HG03457 (cell line): Measurements from ENCODE around the gene TRDMT1.
"Not testable (repeated sequence)": the region's sequence is repeated elsewhere in the genome, so short reads cannot be mapped to it uniquely, and the experiment has no call there.

Source experiments
- ATAC-seq: cut with Tn5 transposase; IDR thresholded peaks from one replicate; pipeline ENCODE4 v1.9.1; 2021; ENCODE audit warnings: moderate number of reproducible peaks; ENCODE audit not compliant: unreplicated experiment

TRDMT1 gene

DNA sequence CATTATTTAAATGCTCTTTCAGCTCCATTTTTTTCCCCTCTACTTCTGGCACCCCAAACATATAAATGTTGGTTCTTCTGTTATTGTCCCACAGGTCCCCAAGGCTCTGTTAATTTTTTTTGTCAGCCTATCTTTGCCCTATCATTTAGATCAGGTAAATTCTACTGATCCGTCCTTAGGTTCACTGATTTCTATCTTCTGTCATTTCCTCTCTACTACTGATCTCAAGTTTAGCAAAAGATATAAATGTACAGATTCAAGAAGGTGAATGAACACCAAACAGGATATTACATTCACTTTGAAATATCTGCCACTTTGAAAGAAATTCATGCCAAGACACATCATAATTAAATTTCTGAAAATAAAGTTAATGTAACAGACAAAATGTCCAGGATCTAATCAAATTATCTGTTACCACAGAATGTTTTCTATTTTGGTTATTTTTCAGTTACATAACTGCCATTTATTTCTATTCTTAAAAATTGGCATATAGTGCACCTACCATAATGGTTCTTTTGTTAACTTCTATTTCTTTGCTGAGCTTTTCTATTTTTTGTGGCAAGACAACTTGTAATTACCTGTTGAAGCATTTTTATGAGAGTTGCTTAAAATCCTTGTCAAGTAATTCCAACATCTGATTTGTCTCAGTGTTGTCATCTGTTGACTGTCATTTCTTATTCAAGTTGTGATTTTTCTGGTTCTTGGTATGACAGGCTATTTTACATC lies 59.8 kb downstream of the TRDMT1 start:
- ATAC-seq, result no peak

DNA sequence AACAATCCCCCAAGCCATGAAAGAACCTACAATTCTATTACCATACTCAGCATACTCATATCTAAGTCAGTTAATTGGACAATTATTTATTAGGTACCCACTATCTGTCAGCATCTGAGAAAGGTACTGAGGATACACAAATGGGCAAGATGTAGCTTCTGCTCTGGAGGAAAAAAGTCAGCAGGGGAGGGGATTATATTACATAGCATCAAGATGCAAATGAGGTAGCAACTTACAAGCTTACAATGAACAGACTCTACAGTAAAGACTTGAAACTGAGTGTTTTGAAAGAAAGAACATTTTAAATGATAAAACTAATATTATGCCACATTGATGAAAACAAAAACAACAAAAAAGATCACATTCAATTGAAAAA lies 61.1 kb downstream of the TRDMT1 start:
- no peak for ATAC-seq

DNA sequence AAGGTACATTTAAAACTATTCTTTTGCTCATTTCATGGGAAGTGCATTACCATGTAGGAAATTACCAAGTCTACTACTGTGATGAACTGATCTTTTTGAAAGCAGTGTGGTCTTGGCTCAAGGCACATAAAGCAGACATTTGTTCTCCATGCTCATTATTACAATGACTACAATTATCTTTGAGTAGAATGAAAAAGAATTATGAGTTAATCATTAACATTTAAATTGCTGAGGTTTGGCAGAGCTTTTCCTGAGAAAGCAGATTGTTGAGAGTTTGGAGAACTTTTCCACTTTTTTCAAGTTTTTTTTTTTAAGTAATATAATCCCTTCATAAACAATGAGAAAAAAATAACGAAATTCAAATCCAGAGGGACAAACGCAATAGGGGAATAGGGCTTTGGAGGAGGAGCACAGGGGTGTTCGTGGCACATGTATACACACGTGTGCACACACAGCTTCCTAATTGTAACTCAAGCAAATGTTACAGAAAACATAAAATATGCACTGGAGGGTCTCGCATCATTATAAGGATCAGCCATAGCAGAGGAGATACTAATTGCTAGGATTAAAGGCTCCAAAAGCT lies 62.9 kb downstream of the TRDMT1 start:
- no peak for ATAC-seq

DNA sequence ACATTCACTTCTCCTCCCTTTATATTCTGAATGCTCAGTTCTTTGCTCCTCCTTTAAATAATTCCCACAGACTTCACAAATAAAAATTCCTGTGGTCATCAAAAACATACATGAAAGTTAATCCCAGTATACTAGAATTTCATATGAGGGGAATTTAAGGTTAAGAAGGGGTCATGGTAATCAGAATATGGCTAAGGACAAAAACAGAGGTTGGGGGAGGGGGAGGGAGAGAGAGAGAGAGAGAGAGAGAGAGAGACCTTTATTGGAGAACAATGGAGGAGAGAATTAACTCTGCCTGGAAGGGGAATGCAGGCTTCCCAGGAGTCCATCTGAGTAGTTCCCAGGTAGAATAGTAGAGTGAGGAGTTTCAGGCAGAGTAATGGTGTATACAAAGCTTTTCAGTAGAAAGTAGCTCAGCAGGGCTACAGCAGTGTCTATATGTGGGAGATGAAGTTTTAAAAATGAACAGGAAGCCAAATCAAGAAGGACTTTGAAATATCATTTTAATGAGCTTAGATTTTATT lies 66.7 kb downstream of the TRDMT1 start:
- no peak for ATAC-seq

DNA sequence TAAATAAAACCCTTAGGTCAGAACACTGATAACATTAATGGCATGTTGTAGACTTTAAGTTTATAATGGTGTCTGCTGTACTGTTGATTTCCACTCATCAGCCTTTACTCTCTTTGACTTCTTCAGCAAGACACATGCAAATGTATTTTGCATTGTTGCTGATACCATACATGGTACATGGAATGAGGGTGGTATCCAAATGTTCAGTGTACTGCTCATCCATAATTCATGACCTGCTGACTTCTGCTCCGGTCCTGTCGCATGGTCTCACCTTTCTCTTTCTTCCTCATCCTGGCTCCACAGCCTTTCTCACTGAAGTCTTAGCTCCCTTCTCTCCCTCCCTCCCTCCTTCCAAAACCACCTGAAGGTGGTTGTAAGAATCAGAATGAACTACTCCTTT lies 67.2 kb downstream of the TRDMT1 start:
- no peak for ATAC-seq

DNA sequence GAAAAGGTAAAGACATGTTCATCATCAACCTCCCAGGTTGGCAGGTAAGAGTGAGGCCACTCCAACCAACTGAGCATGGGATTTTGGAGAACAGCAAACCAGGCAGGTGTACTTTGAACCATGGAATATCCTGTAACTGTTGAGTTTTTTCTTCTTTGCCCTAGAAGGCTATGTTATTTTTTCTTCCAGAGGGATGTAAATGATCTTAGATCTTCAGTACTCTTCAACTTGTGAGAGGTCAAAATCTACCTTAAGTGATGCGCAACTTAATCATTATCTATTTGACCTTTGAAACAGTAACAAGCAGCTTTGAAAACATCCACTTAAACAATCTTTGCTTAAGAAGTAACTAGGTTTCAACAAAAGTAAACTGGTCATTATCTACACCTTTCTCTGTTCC lies 71.7 kb downstream of the TRDMT1 start, which contains the start of gene CUBN:
Gene CUBN (minus strand): TSS at position 71 of the 400 bp plus-strand sequence. CDS start 46 bp downstream, at position 25.
- no peak for ATAC-seq

DNA sequence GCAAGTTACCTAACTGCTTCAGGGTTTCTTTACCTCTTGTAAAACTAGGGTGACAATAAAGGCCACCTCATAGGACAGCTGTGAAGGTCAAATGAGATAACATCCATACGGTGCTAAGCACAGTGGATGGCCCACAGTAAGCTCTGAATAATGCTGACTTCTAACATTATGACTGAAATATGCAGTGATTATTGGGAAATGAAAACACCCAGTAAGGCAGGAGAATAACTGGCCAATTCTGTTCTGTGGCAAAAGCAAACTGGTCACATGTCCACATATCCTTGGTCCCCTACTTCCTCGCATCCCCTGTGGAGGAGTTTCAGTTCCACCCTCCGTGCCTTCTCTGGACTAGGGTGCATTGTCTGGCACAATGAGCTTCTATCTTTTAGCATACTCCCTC lies 73.2 kb downstream of the TRDMT1 start:
- ATAC-seq, result no peak

DNA sequence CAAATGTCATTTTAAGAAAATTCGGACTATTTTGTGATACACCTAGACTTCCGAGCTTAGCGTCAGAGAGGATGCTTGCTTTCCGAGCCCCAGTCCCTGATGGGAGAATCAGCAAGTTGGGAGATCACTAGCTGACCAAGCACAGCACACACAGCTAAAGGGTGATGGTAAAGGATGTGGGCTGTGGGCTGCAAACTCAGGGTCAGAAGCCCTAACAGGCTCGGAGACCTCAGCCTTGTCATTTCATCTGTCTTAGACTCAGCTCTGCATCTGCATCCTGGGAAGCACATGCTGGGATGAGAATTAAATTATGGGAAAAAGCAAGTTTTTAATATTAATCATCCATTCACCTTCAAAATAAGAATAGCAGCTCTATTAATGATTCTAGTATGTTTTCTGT lies 75.1 kb downstream of the TRDMT1 start:
- no peak for ATAC-seq

DNA sequence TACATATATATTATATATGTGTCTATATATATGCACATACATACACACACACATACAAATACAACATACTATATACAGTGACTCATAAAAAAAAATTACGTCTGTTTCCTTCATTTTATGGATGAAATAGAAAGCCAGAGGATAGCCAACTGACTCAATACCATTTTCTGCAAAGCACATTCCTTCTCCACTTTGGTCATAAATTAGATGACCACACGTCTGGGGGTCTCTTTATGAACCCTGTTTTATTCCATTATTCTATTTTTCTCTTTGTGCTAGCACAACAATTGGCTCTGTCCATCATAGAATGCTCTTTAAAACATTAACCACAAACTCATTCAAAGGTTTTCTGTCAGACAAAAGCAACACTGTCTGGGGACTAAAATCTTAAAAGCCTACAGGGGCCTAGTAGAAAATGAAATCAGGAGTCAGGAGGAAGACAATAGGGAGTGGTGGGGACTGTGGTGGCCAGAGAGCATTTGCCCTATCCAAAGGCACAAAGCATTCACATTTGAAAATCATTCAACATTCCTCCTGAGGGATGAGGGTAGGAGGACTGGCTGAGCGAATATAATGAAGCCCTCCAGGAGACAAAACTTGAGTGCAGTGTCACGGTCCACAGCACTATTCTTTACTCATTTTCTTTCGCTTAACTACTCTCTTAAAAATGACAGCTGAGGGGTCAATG lies 76.1 kb downstream of the TRDMT1 start:
- no peak for ATAC-seq

DNA sequence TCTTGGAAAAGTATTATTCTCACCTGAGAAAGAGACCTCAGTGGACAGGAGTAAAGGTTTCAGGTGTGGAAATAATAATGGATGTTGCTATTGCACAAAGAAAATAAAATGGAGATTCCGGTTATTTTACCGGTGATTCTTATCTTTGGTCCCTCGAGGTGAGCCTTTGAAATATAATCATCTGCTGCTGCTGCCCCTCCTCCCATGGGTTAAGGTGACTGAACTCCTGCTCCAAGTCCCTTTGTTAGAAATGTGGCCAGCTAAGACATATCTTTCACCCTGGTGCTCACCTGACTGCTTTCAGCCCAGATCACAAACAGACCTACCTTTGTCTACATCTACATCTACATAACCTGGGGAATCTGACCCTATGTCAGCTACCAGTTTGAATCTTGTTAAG lies 77.5 kb downstream of the TRDMT1 start:
- no peak for ATAC-seq

DNA sequence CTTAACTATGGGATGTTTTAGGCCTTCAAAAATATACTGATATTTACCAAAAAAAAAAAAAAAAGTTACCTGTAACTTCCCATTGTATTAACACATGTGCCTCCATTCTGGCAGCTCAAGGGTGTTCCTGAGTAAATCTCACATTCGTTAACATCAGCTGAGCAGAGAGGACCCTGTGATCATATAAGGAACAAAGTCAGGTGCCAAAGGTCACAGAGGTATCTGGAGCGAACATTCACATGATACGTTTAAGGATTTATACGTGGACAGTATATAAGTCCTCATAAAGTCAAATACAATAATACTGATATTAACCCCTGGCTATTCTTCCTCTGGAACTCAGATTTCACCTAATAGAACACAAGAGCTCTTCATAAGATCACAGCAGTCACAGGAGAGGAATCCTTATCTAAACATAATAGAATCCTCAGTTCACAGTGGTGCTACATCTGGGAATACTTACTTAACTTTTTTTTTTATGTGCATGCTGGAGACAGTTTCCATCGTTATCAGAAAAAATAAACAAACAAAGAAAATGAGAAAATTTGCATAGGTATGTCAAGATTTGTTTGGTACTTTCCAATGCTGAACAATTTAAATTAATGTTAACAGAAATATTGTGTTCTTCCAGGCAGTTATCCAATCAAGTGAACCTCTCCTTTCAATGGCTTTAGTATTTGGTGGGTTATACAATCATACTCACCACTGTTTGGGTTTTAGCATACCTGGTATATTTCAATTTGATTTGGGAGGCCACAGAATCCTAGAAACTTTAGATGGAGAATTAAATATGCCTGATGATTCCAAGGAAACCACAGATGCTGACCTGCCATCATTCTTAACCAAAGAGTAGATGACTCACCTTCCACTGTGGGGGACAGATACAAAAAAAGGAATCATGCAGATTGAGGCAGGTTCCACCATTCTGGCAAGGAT lies 78.5 kb downstream of the TRDMT1 start:
- ATAC-seq, result no peak

DNA sequence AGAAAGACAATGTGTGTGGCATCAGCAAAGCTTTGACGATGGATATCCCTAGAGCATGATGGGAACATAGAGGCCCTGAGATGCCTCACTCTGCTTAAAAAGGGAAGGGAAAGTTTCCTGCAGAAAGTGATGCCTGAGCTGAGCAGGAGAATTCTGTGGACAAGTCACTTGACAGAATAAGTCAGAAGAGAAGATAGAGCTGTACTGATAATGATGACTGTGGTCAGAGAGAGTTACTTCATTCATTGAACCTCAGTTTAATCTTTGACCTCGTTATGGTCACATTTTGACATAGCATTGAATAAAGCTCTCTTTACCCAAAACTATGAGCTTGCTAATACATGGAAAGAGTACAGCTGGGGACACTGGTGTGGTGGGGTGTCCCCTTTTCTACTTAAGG lies 79.4 kb downstream of the TRDMT1 start:
- no peak for ATAC-seq

DNA sequence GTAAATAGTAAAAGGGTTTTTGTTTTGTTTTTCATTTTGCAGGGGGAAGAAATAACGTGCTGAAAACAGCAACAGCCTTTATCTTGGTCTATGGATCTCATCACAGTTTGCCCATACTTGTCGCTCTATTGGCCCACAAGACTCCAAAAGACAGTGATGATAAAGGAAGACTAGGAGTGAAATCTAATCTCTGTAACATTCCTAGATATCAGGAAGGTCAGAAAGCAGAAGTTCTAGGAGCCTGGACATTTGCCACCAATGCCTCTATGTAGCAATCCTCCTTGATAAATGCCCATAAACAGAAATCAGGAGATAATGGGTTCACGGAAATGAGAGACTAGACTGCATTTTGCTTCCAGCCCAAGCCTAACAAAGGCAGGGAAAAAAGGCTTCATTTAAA lies 80.8 kb downstream of the TRDMT1 start:
- ATAC-seq, result no peak

DNA sequence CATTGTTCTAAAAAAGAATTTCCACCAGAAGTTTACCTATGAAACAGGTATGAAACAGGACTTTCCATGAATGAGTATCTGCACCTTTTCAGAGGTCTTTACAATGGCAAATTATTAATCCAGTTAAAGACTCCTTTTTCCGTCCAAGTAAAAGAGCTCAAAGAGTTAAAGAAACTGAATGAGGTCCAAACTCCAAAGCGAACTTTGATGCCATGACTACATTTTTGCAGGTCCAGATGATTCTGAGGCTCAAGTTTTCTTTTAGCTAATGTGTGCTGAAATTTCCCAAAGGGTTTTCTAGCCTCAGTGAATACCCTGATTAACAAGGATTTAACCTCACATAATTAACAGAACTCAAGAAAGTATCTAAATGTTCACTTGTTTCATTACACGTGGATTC lies 81.6 kb downstream of the TRDMT1 start:
- ATAC-seq, result no peak

DNA sequence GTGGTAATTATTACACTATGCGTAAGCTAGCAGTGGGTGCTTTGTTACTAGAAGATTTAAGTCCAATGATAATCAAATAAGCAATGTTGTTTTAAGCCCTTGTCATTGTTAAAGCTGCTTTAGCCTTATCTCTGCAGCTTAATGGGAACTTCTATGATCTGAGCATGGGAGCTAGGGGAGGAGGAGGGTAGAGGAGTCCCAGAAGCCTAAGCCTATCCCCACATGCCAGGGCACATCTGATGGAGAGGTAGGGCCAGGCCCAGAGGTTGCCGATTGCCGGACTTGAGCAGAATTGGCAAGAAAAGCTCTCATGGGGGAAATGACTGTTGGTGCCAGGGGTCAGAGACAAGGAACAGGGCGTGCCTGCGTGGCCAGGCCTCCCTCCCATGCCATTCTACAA lies 85.3 kb downstream of the TRDMT1 start:
- no peak for ATAC-seq

DNA sequence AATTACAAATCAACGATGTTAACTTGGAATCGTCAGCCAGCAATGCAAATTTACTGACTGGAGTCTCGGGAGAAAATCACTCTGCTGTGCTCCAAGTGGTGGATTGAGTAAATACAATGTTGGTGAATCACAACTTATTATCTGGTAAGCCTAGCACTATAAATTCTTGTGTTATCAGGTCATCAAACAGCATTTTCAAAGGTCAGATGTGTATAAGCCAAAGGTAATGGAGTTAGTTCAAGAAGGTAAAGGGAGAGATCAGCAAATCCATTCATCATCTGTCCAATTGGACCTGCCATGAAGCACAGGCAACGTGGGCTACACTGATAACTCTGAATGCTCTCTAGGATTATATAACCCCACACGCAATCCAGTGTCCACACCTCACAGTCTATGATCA lies 85.8 kb downstream of the TRDMT1 start:
- ATAC-seq, result no peak

DNA sequence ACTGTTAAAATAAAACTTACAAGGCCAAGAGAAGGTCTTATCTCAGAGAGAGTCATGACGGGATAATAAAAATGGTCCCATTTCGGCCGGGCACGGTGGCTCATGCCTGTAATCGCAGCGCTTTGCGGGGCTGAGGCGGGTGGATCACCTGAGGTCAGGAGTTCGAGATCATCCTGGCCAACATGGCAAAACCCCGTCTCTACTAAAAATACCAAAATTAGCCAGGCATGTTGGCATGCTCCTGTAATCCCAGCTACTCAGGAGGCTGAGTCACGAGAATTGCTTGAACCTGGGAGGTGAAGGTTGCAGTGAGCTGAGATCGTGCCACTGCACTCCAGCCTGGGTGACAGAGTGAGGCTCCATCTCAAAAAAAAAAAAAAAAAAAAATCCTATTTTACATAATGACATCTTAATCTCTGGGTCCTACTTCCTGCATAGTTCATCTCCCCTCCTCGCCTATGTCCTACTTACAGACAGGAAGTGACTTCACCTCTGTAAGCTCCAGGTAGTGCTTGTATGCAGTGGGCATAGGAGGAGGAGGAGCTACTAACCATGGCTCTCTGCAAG lies 86.5 kb downstream of the TRDMT1 start:
- not testable (repeated sequence) for ATAC-seq

DNA sequence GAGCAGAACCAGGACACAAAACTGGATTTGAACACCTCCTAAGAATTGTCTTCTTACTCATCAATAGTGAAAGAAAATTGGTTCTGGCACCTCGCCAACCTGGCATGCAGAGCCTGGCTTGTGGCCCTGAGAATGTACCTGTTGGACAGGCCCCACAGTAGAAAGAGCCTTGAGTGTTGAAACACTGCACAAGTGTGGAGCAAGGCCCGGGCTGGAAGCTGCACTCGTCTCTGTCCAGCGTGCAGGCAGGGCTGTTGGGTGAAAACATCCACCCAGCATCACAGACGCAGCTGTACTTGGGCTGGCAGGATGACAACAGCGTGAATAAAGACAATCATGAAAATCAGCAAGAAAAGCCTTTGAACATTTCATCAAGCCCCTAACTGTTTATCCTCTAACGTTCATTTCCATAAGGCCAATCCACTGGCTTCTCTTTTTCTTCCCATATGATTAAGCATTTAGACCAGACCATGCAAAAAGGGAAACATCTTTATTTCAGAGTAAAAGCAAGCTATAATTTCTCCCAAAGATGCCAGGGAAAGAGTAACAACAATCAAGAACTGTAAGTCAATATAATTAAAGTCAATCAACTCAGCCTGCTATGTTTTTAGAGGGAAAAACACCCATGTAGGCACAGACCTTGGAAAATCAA lies 87.5 kb downstream of the TRDMT1 start:
- ATAC-seq, result no peak

DNA sequence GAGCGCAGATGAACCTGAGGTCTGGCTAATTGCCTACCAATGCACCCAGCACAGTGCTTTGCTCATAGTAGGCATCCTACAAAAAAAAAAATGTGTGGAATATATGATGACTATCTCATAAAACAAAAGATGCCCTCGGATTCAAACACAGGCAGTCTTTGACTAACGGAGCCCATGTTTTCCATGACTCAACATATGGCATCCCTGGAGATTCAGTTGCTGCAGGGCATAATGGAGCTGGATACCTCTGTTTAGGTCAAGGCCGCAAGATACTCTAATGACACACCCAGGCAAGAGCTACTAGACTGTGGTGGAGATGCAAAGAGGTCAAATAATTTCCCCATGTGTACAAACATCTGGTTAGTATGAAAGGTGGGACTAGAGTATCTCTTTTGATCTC lies 88.1 kb downstream of the TRDMT1 start:
- ATAC-seq, result no peak

DNA sequence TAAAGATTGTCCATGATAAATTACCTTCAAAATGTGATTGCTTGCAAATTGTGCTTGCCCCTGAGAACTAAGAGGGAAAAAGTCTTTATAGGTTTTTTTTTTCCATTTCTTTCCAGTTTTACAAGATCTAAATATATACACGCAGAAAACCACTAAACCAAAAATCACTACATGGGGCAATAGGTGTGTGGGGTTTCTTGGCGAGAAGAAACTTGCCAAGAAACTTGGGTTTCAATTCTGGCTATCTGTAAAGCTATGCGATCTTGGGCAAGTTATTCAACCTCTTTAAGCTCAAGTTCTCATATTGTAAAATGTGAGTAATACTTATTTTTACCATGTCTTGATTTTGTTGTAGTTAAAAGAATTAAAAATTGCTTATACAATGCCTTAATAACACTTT lies 88.9 kb downstream of the TRDMT1 start:
- ATAC-seq, result no peak
